ENCODE measurements around the gene UGT1A6. TPM values are rescaled to one million over a fixed set of nuclear protein-coding genes. Genes with fewer than 3 reads are reported as not detected.
"Not testable (repeated sequence)": the region's sequence is repeated elsewhere in the genome, so short reads cannot be mapped to it uniquely, and the experiment has no call there.

The UGT1A6 gene
- total and polyA plus RNA-seq, 10 donors, result not detected

- intact Hi-C loops (cut with DNase I; ENCODE audit: low total_unique reads), result no loop called here
- Histone ChIP-seq H3K4me3 (no peak overlapping the region), H3K27me3 (replicated peaks in 1 of 7) (no peaks in the 10 kb centered on the region), H3K36me3 (no peaks in the 10 kb centered on the region), H3K4me1 (no peaks in the 10 kb centered on the region), H3K9me3 (peaks cover 0 to 14% (median 2%) of the 10 kb centered on the region in 8 donors), H3K27ac (no peak overlapping the region)
- DNase-seq, result no peak
- WGBS, 5 donors, result 27 to 62% (median 38%) methylated on average over 1 of the region's 1 CpG
- TF ChIP-seq, protein P1, sequence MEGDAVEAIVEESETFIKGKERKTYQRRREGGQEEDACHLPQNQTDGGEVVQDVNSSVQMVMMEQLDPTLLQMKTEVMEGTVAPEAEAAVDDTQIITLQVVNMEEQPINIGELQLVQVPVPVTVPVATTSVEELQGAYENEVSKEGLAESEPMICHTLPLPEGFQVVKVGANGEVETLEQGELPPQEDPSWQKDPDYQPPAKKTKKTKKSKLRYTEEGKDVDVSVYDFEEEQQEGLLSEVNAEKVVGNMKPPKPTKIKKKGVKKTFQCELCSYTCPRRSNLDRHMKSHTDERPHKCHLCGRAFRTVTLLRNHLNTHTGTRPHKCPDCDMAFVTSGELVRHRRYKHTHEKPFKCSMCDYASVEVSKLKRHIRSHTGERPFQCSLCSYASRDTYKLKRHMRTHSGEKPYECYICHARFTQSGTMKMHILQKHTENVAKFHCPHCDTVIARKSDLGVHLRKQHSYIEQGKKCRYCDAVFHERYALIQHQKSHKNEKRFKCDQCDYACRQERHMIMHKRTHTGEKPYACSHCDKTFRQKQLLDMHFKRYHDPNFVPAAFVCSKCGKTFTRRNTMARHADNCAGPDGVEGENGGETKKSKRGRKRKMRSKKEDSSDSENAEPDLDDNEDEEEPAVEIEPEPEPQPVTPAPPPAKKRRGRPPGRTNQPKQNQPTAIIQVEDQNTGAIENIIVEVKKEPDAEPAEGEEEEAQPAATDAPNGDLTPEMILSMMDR (IDR thresholded peaks at IDR 0.05 in 8 of 11, conservative IDR thresholded peaks at IDR 0.05 in 3 of 11), result no peak
- no peak for TF ChIP-seq POLR2AphosphoS5 (IDR thresholded peaks at IDR 0.05)
- no peak for TF ChIP-seq POLR2A (IDR thresholded peaks at IDR 0.05)
These were observed 7.4 kb downstream of the UGT1A6 start for GRCh38 chr2:233700028-233700635.

DNA sequence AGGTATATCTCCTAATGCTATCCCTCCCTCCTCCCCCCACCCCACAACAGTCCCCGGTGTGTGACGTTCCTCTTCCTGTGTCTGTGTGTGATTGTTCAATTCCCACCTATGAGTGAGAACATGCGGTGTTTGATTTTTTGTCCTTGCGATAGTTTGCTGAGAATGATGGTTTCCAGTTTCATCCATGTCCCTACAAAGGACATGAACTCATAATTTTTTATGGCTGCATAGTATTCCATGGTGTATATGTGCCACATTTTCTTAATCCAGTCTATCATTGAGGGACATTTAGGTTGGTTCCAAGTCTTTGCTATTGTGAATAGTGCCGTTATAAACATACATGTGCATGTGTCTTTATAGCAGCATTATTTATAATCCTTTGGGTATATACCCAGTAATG, 8.2 kb downstream of the UGT1A6 start:
- WGBS, 5 donors, result 78 to 96% (median 91%) methylated on average over 5 of the region's 5 CpGs
- H3K9me3 ChIP-seq, result peaks cover 0 to 14% (median 2%) of the 10 kb centered on the region in 8 donors
- intact Hi-C loops (cut with DNase I; ENCODE audit: low total_unique reads); H3K4me1 ChIP-seq; H3K27ac ChIP-seq; DNase-seq; H3K27me3 ChIP-seq (replicated peaks in 1 of 7); H3K4me3 ChIP-seq; H3K36me3 ChIP-seq: not testable (repeated sequence)

DNA sequence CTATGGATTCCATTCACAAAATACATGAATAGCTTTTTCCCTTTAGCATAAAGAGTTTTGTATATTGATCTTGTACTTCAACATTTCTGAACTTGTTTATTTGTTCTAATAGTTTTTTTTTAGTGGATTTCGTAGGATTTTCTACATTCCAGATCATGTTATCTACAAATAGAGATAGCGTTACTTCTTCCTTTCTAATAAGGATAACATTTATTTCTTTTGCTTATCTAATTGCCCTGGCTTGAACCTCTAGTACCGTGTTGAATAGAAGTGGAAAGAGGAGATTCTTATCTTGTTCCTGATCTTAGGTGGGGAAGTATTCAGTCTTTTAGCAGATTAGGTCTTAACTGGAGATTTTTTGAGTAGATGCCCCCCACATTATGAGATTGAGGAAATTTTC, 9.5 kb downstream of the UGT1A6 start:
- Histone ChIP-seq H3K4me3 (no peak overlapping the region), H3K36me3 (no peaks in the 10 kb centered on the region), H3K27ac (no peak overlapping the region), H3K4me1 (no peaks in the 10 kb centered on the region), H3K9me3 (peaks cover 0 to 14% (median 2%) of the 10 kb centered on the region in 8 donors), H3K27me3 (replicated peaks in 1 of 7) (peaks cover 0 to 4% (median 0%) of the 10 kb centered on the region in 7 donors)
- WGBS, 5 donors, result 55 to 67% (median 64%) methylated on average over 3 of the region's 3 CpGs
- DNase-seq, result no peak
- TF ChIP-seq POLR2A (IDR thresholded peaks at IDR 0.05) (no peak), POLR2AphosphoS5 (IDR thresholded peaks at IDR 0.05) (no peak)
- TF ChIP-seq, protein P1 (IDR thresholded peaks at IDR 0.05 in 8 of 11, conservative IDR thresholded peaks at IDR 0.05 in 3 of 11), result no peak
- intact Hi-C loops (cut with DNase I; ENCODE audit: low total_unique reads), result no loop called here

DNA sequence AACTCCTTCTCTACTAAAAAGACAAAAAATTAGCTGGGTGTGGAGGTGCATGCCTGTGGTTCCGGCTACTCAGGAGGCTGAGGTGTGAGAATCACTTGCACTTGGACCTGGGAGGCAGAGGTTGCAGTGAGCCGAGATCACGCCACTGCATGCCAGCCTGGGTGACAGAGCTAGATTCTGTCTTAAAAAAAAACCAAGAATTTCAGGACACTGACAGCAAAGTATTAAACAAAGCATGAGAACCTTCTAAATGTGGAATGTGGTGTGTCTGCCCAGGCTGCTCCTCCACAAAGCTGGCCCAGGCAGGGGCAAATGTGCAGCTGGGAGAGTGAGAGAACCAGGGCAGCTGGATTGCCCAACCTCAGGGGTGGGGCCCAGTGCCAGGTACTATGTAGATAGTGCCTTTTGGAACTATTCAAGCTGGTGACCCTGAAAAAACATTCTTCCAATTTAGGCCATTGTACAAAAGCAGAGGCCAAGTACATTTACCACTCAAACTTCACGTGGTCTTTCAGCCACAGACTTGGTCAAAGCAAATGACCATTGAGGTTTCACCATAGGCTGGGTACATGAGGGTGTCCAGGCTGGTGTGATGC, 13.3 kb downstream of the UGT1A6 start:
- Histone ChIP-seq H3K4me1 (no peaks in the 10 kb centered on the region), H3K27me3 (replicated peaks in 1 of 7) (peaks cover 0 to 9% (median 0%) of the 10 kb centered on the region in 7 donors), H3K36me3 (no peaks in the 10 kb centered on the region), H3K27ac (no peak overlapping the region), H3K4me3 (no peak overlapping the region), H3K9me3 (peaks cover 0 to 14% (median 2%) of the 10 kb centered on the region in 8 donors)
- no peak for DNase-seq
- intact Hi-C loops (cut with DNase I; ENCODE audit: low total_unique reads), result no loop called here
- 66 to 73% (median 67%) methylated on average over 4 of the region's 4 CpGs for WGBS, 5 donors
- TF ChIP-seq POLR2A (IDR thresholded peaks at IDR 0.05), result no peak
- no peak for TF ChIP-seq POLR2AphosphoS5 (IDR thresholded peaks at IDR 0.05)
- TF ChIP-seq, protein P1 (IDR thresholded peaks at IDR 0.05 in 8 of 11, conservative IDR thresholded peaks at IDR 0.05 in 3 of 11), result no peak

All from spleen (tissue), 11 donors.